Measurements from ENCODE around the gene ERICH4.
"Not testable (repeated sequence)": the region's sequence is repeated elsewhere in the genome, so short reads cannot be mapped to it uniquely, and the experiment has no call there.

ERICH4 gene

GRCh38 chr19:41442473-41443355 is at the start of gene ERICH4:
ERICH4 (plus strand) TSS chr19:41443156; CDS start chr19:41443170, 14 bp downstream.
- no peak for DNase-seq

DNA sequence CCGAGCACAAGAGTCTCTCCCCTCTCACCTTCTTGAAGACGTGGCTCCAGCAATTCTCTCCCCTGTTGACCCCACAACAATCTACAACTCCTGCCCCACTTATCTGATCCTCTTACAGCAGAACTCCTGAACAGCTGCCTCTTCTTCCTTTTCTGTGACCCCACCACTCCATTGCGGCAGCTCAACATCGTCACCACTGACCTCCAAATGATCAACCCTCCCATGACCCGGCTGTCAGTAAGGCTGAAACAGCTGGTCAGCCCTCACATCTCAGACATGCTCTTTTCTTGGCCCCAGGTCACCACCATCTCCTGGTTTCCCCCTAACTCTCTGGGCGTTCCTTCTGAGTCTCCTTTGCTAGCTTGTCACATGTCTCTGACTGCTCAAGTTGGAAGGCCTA is 47.6 kb upstream of the ERICH4 start:
- DNase-seq, result no peak

GRCh38 chr19:41397086-41398049 is 45.6 kb upstream of the ERICH4 start, which contains the start of the genes BCKDHA and EXOSC5:
BCKDHA (plus strand) TSS chr19:41397818; CDS start chr19:41397828, 10 bp downstream.
EXOSC5 (minus strand) TSS chr19:41397359; CDS start chr19:41397328, 31 bp downstream.
- DNase-seq, result peak; percentile 98

DNA sequence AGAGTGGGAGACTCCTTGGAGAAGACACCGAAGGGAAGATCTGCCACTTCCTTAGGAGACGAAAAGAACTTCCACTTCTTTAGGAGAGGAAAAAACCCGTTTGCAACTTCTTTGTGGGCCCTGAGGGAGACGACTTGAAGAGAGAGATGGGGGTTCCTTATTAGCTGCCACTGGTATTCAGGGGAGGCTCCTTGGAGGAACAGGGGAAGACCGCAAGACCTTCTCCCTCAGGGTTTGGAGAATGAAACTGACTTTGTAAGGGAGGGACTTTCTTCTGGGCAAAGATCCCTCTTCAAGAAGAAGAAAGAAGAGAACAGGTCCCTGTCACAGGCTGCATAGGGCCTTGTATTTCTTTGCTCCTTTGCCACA is 44.9 kb upstream of the ERICH4 start:
- no peak for DNase-seq

- DNase-seq, result no peak
Observed at GRCh38 chr19:41398598-41398997, 44.4 kb upstream of the ERICH4 start.

DNA sequence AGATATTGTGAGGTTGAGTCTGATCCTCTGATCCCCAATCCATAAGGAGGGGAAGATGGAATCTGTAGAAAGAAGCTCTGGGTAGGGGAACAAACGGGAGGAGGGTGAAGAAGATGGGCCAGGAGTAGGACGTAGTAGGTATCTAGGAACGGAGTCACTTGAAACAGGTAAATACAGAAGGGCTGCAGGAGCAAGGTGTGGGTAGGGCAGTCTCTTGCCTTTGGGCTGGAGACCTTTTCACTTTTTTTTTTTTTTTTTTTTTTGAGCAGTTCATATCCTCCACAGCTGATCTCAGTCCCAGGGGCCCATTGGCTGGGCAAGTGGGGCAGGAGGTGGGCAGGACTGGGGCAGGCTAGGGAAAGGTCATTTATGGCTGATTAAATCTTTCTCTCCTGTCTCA is 43.9 kb upstream of the ERICH4 start:
- DNase-seq, result no peak

GRCh38 chr19:41399525-41399924 is 43.4 kb upstream of the ERICH4 start:
- DNase-seq, result no peak

DNA sequence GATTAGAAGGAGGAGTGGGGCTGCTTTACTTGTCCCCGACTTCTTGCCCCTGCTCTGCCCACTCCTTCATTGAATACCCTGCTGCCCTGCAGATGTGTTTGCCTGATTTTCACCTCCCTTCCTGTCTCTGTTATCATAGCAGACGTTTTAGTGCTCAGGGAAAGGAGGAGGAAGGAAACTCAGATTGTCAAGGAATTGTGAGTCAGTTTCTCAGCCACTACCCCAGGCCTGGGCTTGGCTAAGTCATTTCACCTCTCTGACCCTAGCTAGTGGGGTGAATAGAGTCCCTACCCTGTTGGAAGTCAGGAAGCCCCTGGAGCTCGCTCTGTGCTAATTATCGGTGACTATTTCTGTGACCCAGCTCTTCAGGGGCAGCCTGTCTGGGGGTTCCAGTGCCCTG is 41.5 kb upstream of the ERICH4 start:
- DNase-seq, result no peak

GRCh38 chr19:41402010-41402409 is 40.9 kb upstream of the ERICH4 start:
- no peak for DNase-seq

- no peak for DNase-seq
Observed at GRCh38 chr19:41403181-41403970, 39.6 kb upstream of the ERICH4 start.

- no peak for DNase-seq
Observed at GRCh38 chr19:41405776-41406175, 37.2 kb upstream of the ERICH4 start.

DNA sequence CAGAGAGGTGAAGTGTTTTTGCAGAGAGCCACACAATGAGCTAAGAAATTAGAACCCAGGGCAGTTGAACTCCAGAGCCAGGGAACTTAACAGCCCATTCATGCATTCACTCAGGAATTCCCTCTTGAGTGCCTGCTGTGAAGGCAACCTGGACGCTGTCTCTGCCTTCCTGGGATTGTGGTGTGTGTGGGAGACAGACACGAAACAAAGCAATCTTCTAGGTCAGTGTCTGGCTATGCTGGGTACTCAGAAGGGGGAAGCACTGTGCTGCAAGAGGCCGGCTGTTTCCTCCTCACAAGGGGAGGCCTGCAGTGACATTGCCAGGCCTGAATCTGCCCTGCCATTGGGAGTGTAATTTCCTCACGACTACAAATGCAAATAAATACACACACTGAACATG is 35.7 kb upstream of the ERICH4 start:
- no peak for DNase-seq

- no peak for DNase-seq
Observed at GRCh38 chr19:41408256-41408655, 34.7 kb upstream of the ERICH4 start.

- DNase-seq, result not testable (repeated sequence)
Observed at GRCh38 chr19:41408846-41409245, 34.1 kb upstream of the ERICH4 start.

- no peak for DNase-seq
Observed at GRCh38 chr19:41409288-41409687, 33.7 kb upstream of the ERICH4 start.

- DNase-seq, result no peak
Observed at GRCh38 chr19:41410336-41411054, 32.5 kb upstream of the ERICH4 start.

DNA sequence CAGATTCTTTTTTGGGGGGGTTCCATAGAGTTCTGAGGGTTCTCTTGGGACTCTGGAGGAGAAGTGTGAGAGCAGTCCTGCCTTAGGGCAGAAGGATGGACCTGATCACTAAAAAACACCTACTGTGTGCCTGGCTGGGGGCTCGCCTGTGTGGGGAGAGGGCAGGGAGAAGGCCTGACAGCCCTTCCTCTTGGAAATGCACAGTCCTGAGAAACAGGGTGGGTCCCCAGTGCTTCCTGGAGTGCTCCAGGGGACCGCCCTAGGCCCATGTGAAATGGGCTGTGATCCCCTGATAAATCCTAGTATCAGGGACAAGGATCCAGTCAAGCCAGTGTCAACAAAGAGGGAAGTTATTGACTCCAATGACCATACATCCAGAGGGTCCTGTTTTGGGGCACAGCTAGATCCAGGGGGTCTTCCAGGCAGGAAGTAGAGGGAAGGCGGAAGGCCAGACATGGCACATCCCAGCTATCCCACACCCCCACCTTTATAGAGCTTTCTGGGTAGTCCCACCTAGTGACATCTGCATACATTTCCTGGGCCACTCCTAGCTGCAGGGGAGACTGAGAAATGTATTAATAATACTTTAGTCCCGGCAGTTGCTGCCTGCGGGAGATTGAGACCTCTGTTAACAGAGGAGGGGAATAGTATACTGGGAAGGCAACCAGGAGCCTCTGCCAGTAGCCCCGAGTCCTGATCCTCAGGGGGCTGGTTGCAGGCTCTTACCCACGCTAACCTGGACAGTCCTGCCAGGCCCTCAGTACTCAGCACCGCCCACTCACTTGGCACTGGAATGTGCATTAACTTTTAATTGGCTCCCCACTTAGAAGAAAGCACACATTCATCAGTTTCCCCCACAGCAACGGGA is 31.6 kb upstream of the ERICH4 start:
- no peak for DNase-seq

- DNase-seq, result no peak
Observed at GRCh38 chr19:41411968-41412265, 31.0 kb upstream of the ERICH4 start.

DNA sequence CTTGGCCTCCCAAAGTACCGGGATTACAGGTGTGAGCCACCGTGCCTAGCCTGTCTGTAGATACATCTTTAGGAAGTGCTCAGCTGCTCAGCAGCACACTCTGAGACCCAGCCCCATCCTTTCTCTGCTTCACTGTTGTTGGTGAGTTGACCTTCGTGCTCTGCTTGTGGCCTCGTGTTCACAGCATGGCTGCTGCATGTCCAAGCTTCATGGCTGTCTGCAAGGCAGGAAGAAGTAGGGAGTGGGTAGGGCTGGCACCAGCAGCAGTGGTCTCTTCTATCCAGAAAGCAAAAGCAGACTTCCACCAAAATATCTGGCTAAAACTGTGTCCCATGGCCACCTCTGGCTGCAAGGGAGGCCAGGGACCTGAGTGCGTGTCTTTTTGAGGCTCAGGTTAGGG is 30.0 kb upstream of the ERICH4 start:
- DNase-seq, result no peak

GRCh38 chr19:41413947-41414346 is 29.0 kb upstream of the ERICH4 start:
- no peak for DNase-seq

GRCh38 chr19:41414461-41414860 is 28.5 kb upstream of the ERICH4 start:
- no peak for DNase-seq
